NT2/D1 (cell line): Measurements from ENCODE around the gene GAL3ST3.
A peak's percentile ranks its signal among the peaks of the same experiment; 100 is the strongest.

ENCODE experiments used
- DNase-seq: peaks from one replicate; pipeline ENCODE4 v3.0.0-alpha.2; 2011; ENCODE audit warnings: low read depth, low spot score
- H3K27me3 ChIP-seq: 2 replicates; pipeline ENCODE4 v1.6.0; 2011; ENCODE audit warnings: mild to moderate bottlenecking; ENCODE audit not compliant: insufficient read length, insufficient read depth
- H3K36me3 ChIP-seq: 2 replicates; pipeline ENCODE4 v1.6.1; 2011; ENCODE audit warnings: mild to moderate bottlenecking, low read length, mixed read lengths; ENCODE audit not compliant: insufficient read depth, insufficient read length
- H3K4me1 ChIP-seq: 2 replicates; pipeline ENCODE4 v1.5.1; 2011; ENCODE audit not compliant: insufficient read depth, insufficient read length
- H3K4me3 ChIP-seq: 2 replicates; pipeline ENCODE4 v1.5.1; 2011; ENCODE audit warnings: low read depth; ENCODE audit not compliant: insufficient read length
- H3K9ac ChIP-seq: 2 replicates; pipeline ENCODE4 v1.6.0; 2011; ENCODE audit warnings: low read depth; ENCODE audit not compliant: insufficient read length
- H3K9me3 ChIP-seq: 2 replicates; pipeline ENCODE4 v1.5.1; 2011; ENCODE audit warnings: mild to moderate bottlenecking, low read length; ENCODE audit not compliant: insufficient read depth
- SUZ12 ChIP-seq: IDR thresholded peaks from 2 replicates; pipeline ENCODE4 v1.6.1; 2011; ENCODE audit not compliant: insufficient read length, insufficient read depth; ENCODE audit errors: extremely low read depth
- YY1 ChIP-seq: IDR thresholded peaks from 2 replicates; pipeline ENCODE4 v1.6.1; 2011; ENCODE audit not compliant: insufficient read length, insufficient read depth
- ZNF274 ChIP-seq: IDR thresholded peaks from 2 replicates; pipeline ENCODE4 v1.6.1; 2011; ENCODE audit warnings: mild to moderate bottlenecking, low read depth, low read length

The GAL3ST3 gene

DNA sequence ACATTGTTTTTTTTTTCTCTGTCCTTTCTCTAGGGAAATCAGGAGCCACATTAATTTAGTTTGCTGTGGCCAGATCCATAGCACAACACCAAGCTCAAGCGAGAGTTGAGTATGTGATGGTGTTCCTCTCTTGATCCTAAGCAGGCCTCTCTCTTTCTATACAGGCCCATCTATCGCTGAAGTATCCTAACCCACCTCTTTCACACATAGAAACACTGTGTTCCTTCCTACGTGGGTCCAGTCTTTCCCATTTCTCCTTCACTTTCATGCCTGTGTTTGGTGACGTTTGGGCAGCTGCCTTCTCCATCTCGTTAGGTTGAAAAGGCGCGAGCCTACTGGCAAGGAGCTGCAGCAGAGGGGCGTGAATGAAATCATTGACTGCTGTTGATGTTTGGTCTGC is 23.6 kb upstream of the GAL3ST3 start:
- Histone ChIP-seq H3K9ac (no peak overlapping the region), H3K27me3 (no peaks in the 10 kb centered on the region), H3K36me3 (peaks cover 41% of the 10 kb centered on the region), H3K4me3 (no peak overlapping the region), H3K4me1 (peaks cover 5% of the 10 kb centered on the region), H3K9me3 (no peaks in the 10 kb centered on the region)
- no peak for DNase-seq
- TF ChIP-seq YY1 (no peak), SUZ12 (no peak), ZNF274 (no peak)

DNA sequence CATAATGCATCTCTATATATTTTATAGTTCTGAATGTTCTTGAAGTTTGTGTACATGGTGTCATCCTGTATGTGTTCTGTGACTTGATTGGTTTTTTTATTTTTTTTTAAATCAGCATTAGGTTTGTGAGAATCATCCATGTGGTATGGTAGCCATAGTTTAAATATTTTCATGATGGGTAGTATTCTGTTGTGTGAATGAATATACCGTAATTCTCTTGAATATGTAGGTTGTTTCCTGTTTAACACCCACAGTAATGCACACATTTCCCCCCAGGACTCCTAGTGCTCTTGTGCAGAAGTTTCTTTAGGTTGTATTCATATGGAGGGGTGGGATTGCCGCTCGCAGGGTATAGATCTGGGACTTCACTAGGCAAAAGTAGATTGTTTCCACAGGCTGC is 23.1 kb upstream of the GAL3ST3 start:
- no peak for DNase-seq
- Histone ChIP-seq H3K36me3 (peaks cover 45% of the 10 kb centered on the region), H3K9me3 (no peaks in the 10 kb centered on the region), H3K27me3 (no peaks in the 10 kb centered on the region), H3K4me3 (no peak overlapping the region), H3K4me1 (peaks cover 5% of the 10 kb centered on the region), H3K9ac (no peak overlapping the region)
- TF ChIP-seq YY1 (no peak), ZNF274 (no peak), SUZ12 (no peak)

DNA sequence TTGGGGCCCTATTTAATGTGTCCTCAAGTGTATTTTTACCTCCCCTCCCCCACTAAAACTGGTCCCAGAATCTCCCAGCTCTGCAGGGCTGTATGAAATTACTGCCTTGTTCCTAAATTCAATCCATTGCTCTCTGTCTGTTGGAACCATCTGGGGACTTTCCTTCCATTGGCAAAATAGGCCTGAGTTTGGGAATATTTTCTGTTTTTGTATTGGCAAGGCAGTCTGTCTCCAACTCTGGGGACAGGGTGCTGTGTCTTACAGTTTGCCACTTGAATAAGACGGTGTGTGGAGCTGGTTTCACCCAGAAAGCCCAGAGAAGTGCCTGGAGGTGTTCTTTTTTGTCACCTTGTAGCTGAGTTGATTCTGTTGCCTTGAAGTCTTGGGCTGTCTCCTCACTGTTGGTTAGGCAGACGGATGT is 22.4 kb upstream of the GAL3ST3 start:
- peak overlapping the region; percentile 57 for H3K4me3 ChIP-seq
- H3K9ac ChIP-seq: peak overlapping the region; percentile 86
- no peaks in the 10 kb centered on the region for H3K9me3 ChIP-seq
- peaks cover 52% of the 10 kb centered on the region for H3K36me3 ChIP-seq
- peaks cover 5% of the 10 kb centered on the region for H3K4me1 ChIP-seq
- TF ChIP-seq SUZ12: no peak
- no peaks in the 10 kb centered on the region for H3K27me3 ChIP-seq
- no peak for DNase-seq

DNA sequence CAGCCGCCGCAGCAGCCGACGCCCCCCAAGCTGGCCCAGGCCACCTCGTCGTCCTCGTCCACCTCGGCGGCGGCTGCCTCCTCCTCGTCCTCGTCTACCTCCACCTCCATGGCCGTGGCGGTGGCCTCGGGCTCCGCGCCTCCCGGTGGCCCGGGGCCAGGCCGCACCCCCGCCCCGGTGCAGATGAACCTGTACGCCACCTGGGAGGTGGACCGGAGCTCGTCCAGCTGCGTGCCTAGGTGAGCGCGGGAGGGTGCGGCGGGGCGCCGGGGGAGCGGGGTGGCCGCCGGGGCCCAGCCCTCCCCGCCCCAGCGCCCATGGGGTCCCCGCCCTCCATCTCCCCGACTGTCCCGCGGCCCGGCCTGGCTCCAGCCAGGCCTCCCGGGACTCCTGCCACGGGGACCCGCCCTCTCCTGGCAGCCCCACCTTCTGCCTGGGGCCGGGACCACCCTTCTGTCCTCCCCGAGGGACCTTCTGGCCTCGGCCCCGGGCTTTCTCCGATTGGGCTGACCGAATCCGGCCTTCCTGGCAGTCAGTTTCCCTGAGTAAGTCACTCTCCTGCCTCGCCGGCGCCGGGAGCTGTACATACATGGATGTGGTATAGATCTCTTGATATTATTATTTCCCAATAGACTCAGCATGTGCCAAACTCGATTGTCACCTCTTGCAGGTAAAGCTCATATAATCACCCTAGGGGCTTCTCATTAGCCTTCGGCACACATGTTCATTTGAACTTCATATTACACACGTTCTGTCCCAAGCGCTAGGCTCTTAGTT is 21.8 kb upstream of the GAL3ST3 start:
- TF ChIP-seq YY1: no peak
- TF ChIP-seq SUZ12: no peak
- TF ChIP-seq ZNF274: no peak
- H3K4me1 ChIP-seq: peaks cover 5% of the 10 kb centered on the region
- peaks cover 57% of the 10 kb centered on the region for H3K36me3 ChIP-seq
- peak overlapping the region; percentile 57 for H3K4me3 ChIP-seq
- H3K9me3 ChIP-seq: no peaks in the 10 kb centered on the region
- no peak for DNase-seq
- H3K9ac ChIP-seq: peak overlapping the region; percentile 86
- no peaks in the 10 kb centered on the region for H3K27me3 ChIP-seq

DNA sequence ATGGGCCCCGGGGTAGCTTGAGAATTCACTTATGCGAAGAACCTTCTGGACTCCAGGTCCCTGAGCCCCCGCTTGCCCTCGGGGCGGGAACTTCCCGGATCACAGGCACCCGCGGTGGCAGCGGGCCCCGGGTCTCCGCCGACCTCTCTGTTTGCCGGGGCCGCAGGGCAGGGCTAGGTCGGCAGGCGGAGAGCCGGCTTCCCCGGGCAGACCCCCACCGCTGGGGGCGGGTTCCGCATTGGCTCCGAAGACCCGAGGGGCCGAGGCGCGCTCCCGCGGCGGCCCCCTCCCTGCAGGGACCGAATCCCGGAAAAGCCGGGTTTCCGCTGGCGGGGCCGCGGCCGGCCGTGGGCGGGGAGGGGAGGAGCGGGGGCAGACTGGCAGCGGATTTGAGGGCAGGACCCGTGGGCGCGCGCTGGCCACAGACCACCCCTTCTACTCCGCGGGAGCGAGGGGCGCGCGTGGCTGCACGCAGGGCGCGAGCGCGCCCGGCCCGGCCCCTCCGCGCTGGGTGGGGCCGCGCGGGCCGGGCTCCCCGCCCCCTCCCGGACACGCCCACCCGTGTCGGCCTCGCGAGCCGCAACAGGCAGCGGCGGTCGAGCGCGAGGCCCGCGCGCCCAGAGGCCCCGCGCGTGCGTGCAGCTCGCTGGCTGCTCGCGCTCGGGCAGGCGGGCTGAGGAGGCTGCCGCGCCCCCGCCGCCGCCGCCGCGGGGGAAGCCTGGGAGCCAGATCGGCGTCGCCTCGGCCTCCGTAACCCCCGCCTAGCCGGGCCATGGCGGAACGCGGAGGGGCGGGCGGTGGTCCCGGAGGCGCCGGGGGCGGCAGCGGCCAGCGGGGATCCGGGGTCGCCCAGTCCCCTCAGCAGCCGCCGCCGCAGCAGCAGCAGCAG is 21.0 kb upstream of the GAL3ST3 start, which contains the start of gene PACS1:
Gene PACS1 (plus strand): TSS at position 558 of the 889 bp plus-strand sequence. CDS start 215 bp downstream, at position 773.
- no peaks in the 10 kb centered on the region for H3K27me3 ChIP-seq
- TF ChIP-seq YY1: no peak
- TF ChIP-seq ZNF274: no peak
- no peak for TF ChIP-seq SUZ12
- peaks cover 64% of the 10 kb centered on the region for H3K36me3 ChIP-seq
- DNase-seq: no peak
- no peaks in the 10 kb centered on the region for H3K9me3 ChIP-seq
- H3K4me3 ChIP-seq: peak within 1 kb of the TSS; percentile 57
- peak within 1 kb of the TSS; percentile 86 for H3K9ac ChIP-seq
- H3K4me1 ChIP-seq: peaks cover 5% of the 10 kb centered on the region

DNA sequence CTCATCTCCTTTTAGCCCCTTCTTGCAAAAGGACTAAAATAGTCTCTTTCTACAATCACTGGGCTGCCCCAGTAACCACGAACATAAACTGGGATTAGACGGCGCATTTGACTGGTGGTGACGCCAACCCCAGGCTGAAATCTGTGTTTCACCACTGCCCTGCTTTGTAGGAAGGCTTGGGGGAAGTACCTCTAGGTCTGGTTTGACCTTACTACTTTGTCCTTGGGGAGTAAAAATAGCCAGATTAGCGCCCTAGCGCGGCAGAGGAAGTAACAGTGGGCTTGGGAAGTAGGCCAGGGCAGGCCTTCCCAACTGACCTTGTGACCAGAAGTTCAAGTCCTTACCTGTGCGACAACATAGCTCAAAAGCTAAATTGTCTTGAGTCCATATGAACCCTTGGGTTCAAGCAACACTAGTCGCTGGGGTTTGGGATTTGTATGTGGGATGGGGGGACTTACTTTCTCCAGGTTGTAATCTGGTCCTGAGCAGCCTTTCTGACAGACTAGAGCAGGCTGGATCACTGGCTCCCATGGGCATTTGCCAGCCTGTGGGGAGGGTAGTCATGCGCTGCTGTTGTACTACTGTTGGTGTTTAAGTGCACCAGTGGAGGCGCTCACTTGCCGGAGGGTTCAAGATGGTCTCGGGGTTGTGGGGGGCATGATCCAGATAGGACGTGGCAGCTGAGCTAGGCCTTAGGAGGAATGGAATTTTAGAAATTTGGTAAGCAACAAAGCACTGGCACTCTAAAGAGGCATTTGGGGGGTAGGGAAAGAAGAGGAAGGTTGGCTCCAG is 20.2 kb upstream of the GAL3ST3 start:
- Histone ChIP-seq H3K27me3 (no peaks in the 10 kb centered on the region), H3K4me3 (no peak overlapping the region), H3K9ac (peak overlapping the region; percentile 86), H3K36me3 (peaks cover 66% of the 10 kb centered on the region), H3K4me1 (peaks cover 5% of the 10 kb centered on the region), H3K9me3 (no peaks in the 10 kb centered on the region)
- DNase-seq: peak; percentile 40
- TF ChIP-seq SUZ12 (no peak), YY1 (no peak), ZNF274 (no peak)
